Stimulated activated CD8-positive, alpha-beta memory T cell treated with anti-CD3 and anti-CD28 coated beads, Interleukin-12 subunit alpha, Interleukin-12 subunit beta, amount 100 ng/mL, for 1 hour (primary cell): ENCODE measurements around the gene KIRREL3.

ENCODE experiments used
- DNase-seq: peaks from one replicate; pipeline ENCODE4 v3.0.0-alpha.2; 2020; ENCODE audit warnings: low read depth

Gene KIRREL3

GRCh38 chr11:126507646-126508045, 492.9 kb downstream of the KIRREL3 start:
- no peak for DNase-seq

GRCh38 chr11:126506789-126507188, 493.8 kb downstream of the KIRREL3 start:
- no peak for DNase-seq

GRCh38 chr11:126502982-126503381, 497.6 kb downstream of the KIRREL3 start:
- DNase-seq = no peak

GRCh38 chr11:126502159-126502558, 498.4 kb downstream of the KIRREL3 start:
- DNase-seq = no peak

- no peak for DNase-seq
These were observed 498.9 kb downstream of the KIRREL3 start for GRCh38 chr11:126501641-126502040.

GRCh38 chr11:126500981-126501380, 499.6 kb downstream of the KIRREL3 start:
- no peak for DNase-seq

- DNase-seq = no peak
These were observed 501.3 kb downstream of the KIRREL3 start for GRCh38 chr11:126499131-126499752.

- no peak for DNase-seq
These were observed 502.3 kb downstream of the KIRREL3 start for GRCh38 chr11:126498281-126498680.

- DNase-seq = no peak
These were observed 502.9 kb downstream of the KIRREL3 start for GRCh38 chr11:126497581-126498122.

GRCh38 chr11:126496576-126497337, 503.8 kb downstream of the KIRREL3 start:
- DNase-seq = no peak

GRCh38 chr11:126495281-126496220, 505.0 kb downstream of the KIRREL3 start:
- DNase-seq = no peak

GRCh38 chr11:126494831-126495230, 505.7 kb downstream of the KIRREL3 start:
- DNase-seq = no peak

GRCh38 chr11:126492331-126493082, 508.1 kb downstream of the KIRREL3 start:
- DNase-seq = no peak

GRCh38 chr11:126491092-126491491, 509.5 kb downstream of the KIRREL3 start:
- DNase-seq = no peak

- no peak for DNase-seq
These were observed 510.5 kb downstream of the KIRREL3 start for GRCh38 chr11:126489836-126490660.

- no peak for DNase-seq
These were observed 511.8 kb downstream of the KIRREL3 start for GRCh38 chr11:126488591-126489370.

- DNase-seq = no peak
These were observed 512.9 kb downstream of the KIRREL3 start for GRCh38 chr11:126487711-126488110.

- no peak for DNase-seq
These were observed 514.5 kb downstream of the KIRREL3 start for GRCh38 chr11:126485986-126486635.
